A549 (cell line): ENCODE measurements around the gene LAMA2. TPM values are rescaled to one million over a fixed set of nuclear protein-coding genes. Genes with fewer than 3 reads are reported as not detected.

Experiments used
- ATAC-seq, 2 experiments: fragments of 200-7000 bp in 1 of 2; fragments of >200 bp in 1 of 2; cut with Nextera tagmentation in 1 of 2; cut with Tn5 transposase in 1 of 2; 3 replicates each; pipeline versions ENCODE4 v1.8.0 to v1.9.1; 2018 to 2020; ENCODE audit warnings: mild to moderate bottlenecking in 1 of 2, moderate library complexity in 1 of 2
- CTCF ChIA-PET: fragments of 300-600 bp; sonication (Branson Sonifier 250); formaldehyde crosslinking; extraction: SDS; loops from one replicate; lab custom pipeline; 2021; ENCODE audit warnings: antibody characterized with exemption, inconsistent platforms; lab: Yijun Ruan, JAX
- POLR2A ChIA-PET: fragments of 350-600 bp; formaldehyde crosslinking; extraction: SDS; loops from one replicate; lab custom pipeline; 2021; ENCODE audit warnings: antibody characterized with exemption, inconsistent platforms; lab: Yijun Ruan, JAX
- DNase-seq, 2 experiments: peaks; one replicate each; pipeline versions ENCODE4 v3.0.0 to v3.0.0-alpha.2; 2011 to 2016; ENCODE audit warnings: low read depth in 1 of 2, low spot score in 1 of 2
- FAIRE-seq: peaks from 2 replicates; lab custom pipeline; 2011; peaks lifted over from hg19 to GRCh38; lab: Jason Lieb, UNC
- H3K27ac ChIP-seq, 2 experiments: fragments of >200 bp; sonication (Bioruptor Twin); formaldehyde crosslinking; 3 replicates each; pipeline ENCODE4 v1.5.1; 2016 to 2017
- H3K4me1 ChIP-seq: fragments of >200 bp; sonication (Bioruptor Twin); formaldehyde crosslinking; 3 replicates; pipeline ENCODE4 v1.6.1; 2016
- H3K4me2 ChIP-seq: fragments of >200 bp; sonication (Bioruptor Twin); formaldehyde crosslinking; 3 replicates; pipeline ENCODE4 v1.6.1; 2016
- H3K4me3 ChIP-seq: fragments of >200 bp; sonication (Bioruptor Twin); formaldehyde crosslinking; 3 replicates; pipeline ENCODE4 v1.5.1; 2016
- H3K9me3 ChIP-seq: fragments of >200 bp; sonication (Bioruptor Twin); formaldehyde crosslinking; 3 replicates; pipeline ENCODE4 v1.6.1; 2016
- CBX2 ChIP-seq: fragments of 200-600 bp; sonication (generic); IDR thresholded peaks from 2 replicates; pipeline ENCODE4 v1.6.1; 2016; ENCODE audit warnings: low read depth, mild to moderate bottlenecking, borderline replicate concordance
- CBX8 ChIP-seq: fragments of 200-600 bp; sonication (generic); IDR thresholded peaks from 2 replicates; pipeline ENCODE4 v1.6.1; 2016
- CEBPB ChIP-seq, 2 experiments: fragments of >200 bp in 1 of 2; sonication (Bioruptor Twin) in 1 of 2; formaldehyde crosslinking in 1 of 2; IDR thresholded peaks; 2 replicates each; pipeline ENCODE4 v1.6.1; 2012 to 2016
- EHMT2 ChIP-seq: fragments of 200-600 bp; sonication (generic); IDR thresholded peaks from 2 replicates; pipeline ENCODE4 v1.6.1; 2016; ENCODE audit warnings: antibody characterized with exemption, low read depth, mild to moderate bottlenecking, moderate library complexity
- ESRRA ChIP-seq: fragments of 150-350 bp; IDR thresholded peaks from 2 replicates; pipeline ENCODE4 v1.6.1; 2014; ENCODE audit warnings: mild to moderate bottlenecking, low read length, borderline replicate concordance
- FOXS1 ChIP-seq: fragments of 250-450 bp; sonication (Bioruptor Pico); IDR thresholded peaks from 2 replicates; pipeline ENCODE4 v1.5.0; 2020; ENCODE audit warnings: mild to moderate bottlenecking, moderate library complexity
- HDAC2 ChIP-seq: fragments of 200-600 bp; sonication (generic); IDR thresholded peaks from 2 replicates; pipeline ENCODE4 v1.6.1; 2016
- HEYL ChIP-seq: fragments of 250-450 bp; sonication (Bioruptor Pico); IDR thresholded peaks from 2 replicates; pipeline ENCODE4 v1.8.0; 2021; ENCODE audit warnings: mild to moderate bottlenecking, moderate library complexity
- HOXB13 ChIP-seq: fragments of 250-450 bp; sonication (Bioruptor Pico); IDR thresholded peaks from 2 replicates; pipeline ENCODE4 v1.5.0; 2020; ENCODE audit warnings: low read depth, mild to moderate bottlenecking, moderate library complexity
- HOXB5 ChIP-seq: fragments of 250-450 bp; sonication (Bioruptor Pico); IDR thresholded peaks from 2 replicates; pipeline ENCODE4 v1.5.0; 2020; ENCODE audit warnings: mild to moderate bottlenecking, moderate library complexity
- JUNB ChIP-seq: fragments of >200 bp; sonication (Bioruptor Twin); formaldehyde crosslinking; IDR thresholded peaks from 2 replicates; pipeline ENCODE4 v1.6.1; 2016
- MAFK ChIP-seq: fragments of 450-650 bp; IDR thresholded peaks from 2 replicates; pipeline ENCODE4 v1.6.1; 2014; ENCODE audit not compliant: partially characterized antibody
- MAX ChIP-seq: IDR thresholded peaks from 2 replicates; pipeline ENCODE4 v1.6.1; 2012
- MYC ChIP-seq: IDR thresholded peaks from 2 replicates; pipeline ENCODE4 v1.6.1; 2012; ENCODE audit warnings: mild to moderate bottlenecking, inconsistent platforms, low read length, improper control_type of control experiment, borderline replicate concordance
- NPAS2 ChIP-seq: fragments of 250-450 bp; sonication (Bioruptor Pico); IDR thresholded peaks from 2 replicates; pipeline ENCODE4 v1.8.0; 2022; ENCODE audit warnings: mild to moderate bottlenecking, moderate library complexity, borderline replicate concordance
- PHF8 ChIP-seq: fragments of 200-600 bp; sonication (generic); IDR thresholded peaks from 2 replicates; pipeline ENCODE4 v1.6.1; 2016; ENCODE audit warnings: low read depth, mild to moderate bottlenecking, antibody characterized with exemption, moderate library complexity, borderline replicate concordance
- SMC3 ChIP-seq: fragments of >200 bp; sonication (Bioruptor Twin); formaldehyde crosslinking; IDR thresholded peaks from 3 replicates; pipeline ENCODE4 v1.6.1; 2018; ENCODE audit warnings: inconsistent platforms
- TFCP2L1 ChIP-seq: fragments of 250-450 bp; sonication (Bioruptor Pico); IDR thresholded peaks from 2 replicates; pipeline ENCODE4 v1.5.0; 2021; ENCODE audit warnings: mild to moderate bottlenecking
- ZNF302 ChIP-seq: fragments of 250-450 bp; sonication (Bioruptor Pico); IDR thresholded peaks from 2 replicates; pipeline ENCODE4 v1.9.0; 2021; ENCODE audit warnings: inconsistent platforms, mild to moderate bottlenecking, moderate library complexity
- ZSCAN20 ChIP-seq: fragments of 250-450 bp; sonication (Bioruptor Pico); IDR thresholded peaks from 2 replicates; pipeline ENCODE4 v1.8.0; 2022; ENCODE audit warnings: mild to moderate bottlenecking, moderate library complexity
- WGBS: methylation state at CpG from one replicate; pipeline ENCODE4 v1.1.6; 2017; ENCODE audit errors: missing lambda C conversion rate; 5-methylcytosine and 5-hydroxymethylcytosine counted together
- polyA plus RNA-seq, 4 experiments: library from polyadenylated mRNA; depleted of rRNA in 3 of 4; stranded (reverse); fragments of >200 nt; fragmentation: RNase III in 1 of 4; extraction: RNeasy Plus Mini Kit Qiagen cat#74134 plus additional on column Dnase treatment in 1 of 4; gene quantifications; 2 replicates in 3 of 4; 3 replicates in 1 of 4; pipeline ENCODE4 v1.2.3, GENCODE V29; 2011 to 2017
- TF ChIP-seq, protein P1 (sequence below): fragments of 250-450 bp; sonication (Bioruptor Pico); IDR thresholded peaks from 2 replicates; pipeline ENCODE4 v1.5.0; 2021; ENCODE audit warnings: mild to moderate bottlenecking, moderate library complexity, borderline replicate concordance
- TF ChIP-seq, protein P2 (sequence below): fragments of >200 bp; sonication (Bioruptor Twin); formaldehyde crosslinking; IDR thresholded peaks from 3 replicates; pipeline ENCODE4 v1.5.1; 2016
- TF ChIP-seq, protein P3 (sequence below): fragments of 150-350 bp; IDR thresholded peaks from 2 replicates; pipeline ENCODE4 v1.6.1; 2014; ENCODE audit warnings: low read depth, mild to moderate bottlenecking, low read length
- TF ChIP-seq, protein P4 (sequence below): fragments of 450-650 bp; IDR thresholded peaks from 2 replicates; pipeline ENCODE4 v1.6.1; 2014; ENCODE audit warnings: antibody characterized with exemption

LAMA2 gene
- polyA plus RNA-seq, 2 of the 4 experiments (the other 2 are of a cell fraction): 0.21 to 1.3 TPM

GRCh38 chr6:128919412-128920180, 36.7 kb downstream of the LAMA2 start:
- TF ChIP-seq ZSCAN20 (CRISPR knock-in tag) (no peak), TFCP2L1 (CRISPR knock-in tag) (no peak), ESRRA (no peak), MYC (no peak), HOXB5 (no peak), EHMT2 (no peak), CEBPB (IDR thresholded peaks at IDR 0.05) (no peak), HDAC2 (no peak), MAFK (no peak), ZNF302 (no peak), NPAS2 (CRISPR knock-in tag) (no peak), HOXB13 (CRISPR knock-in tag) (no peak), CBX2 (no peak), HEYL (CRISPR knock-in tag) (no peak)
- TF ChIP-seq, protein P1, sequence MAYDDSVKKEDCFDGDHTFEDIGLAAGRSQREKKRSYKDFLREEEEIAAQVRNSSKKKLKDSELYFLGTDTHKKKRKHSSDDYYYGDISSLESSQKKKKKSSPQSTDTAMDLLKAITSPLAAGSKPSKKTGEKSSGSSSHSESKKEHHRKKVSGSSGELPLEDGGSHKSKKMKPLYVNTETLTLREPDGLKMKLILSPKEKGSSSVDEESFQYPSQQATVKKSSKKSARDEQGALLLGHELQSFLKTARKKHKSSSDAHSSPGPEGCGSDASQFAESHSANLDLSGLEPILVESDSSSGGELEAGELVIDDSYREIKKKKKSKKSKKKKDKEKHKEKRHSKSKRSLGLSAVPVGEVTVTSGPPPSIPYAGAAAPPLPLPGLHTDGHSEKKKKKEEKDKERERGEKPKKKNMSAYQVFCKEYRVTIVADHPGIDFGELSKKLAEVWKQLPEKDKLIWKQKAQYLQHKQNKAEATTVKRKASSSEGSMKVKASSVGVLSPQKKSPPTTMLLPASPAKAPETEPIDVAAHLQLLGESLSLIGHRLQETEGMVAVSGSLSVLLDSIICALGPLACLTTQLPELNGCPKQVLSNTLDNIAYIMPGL (CRISPR knock-in tag): no peak
- TF ChIP-seq, protein P2, sequence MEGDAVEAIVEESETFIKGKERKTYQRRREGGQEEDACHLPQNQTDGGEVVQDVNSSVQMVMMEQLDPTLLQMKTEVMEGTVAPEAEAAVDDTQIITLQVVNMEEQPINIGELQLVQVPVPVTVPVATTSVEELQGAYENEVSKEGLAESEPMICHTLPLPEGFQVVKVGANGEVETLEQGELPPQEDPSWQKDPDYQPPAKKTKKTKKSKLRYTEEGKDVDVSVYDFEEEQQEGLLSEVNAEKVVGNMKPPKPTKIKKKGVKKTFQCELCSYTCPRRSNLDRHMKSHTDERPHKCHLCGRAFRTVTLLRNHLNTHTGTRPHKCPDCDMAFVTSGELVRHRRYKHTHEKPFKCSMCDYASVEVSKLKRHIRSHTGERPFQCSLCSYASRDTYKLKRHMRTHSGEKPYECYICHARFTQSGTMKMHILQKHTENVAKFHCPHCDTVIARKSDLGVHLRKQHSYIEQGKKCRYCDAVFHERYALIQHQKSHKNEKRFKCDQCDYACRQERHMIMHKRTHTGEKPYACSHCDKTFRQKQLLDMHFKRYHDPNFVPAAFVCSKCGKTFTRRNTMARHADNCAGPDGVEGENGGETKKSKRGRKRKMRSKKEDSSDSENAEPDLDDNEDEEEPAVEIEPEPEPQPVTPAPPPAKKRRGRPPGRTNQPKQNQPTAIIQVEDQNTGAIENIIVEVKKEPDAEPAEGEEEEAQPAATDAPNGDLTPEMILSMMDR: no peak
- TF ChIP-seq, all 56 proteins: peak for 0
- Histone ChIP-seq H3K4me3 (no peak overlapping the region), H3K9me3 (no peaks in the 10 kb centered on the region), H3K4me1 (no peaks in the 10 kb centered on the region), H3K4me2 (no peak overlapping the region), H3K27ac (no peak overlapping the region)
- ATAC-seq (no peak), FAIRE-seq (no peak), DNase-seq (no peak)
- POLR2A ChIA-PET: no interaction called here
- CTCF ChIA-PET: interaction anchor here (0.6 kb wide), 1 partner anchor 851 kb away, joined by 4 read pairs; no protein-coding TSS in a partner anchor
- WGBS: 10% methylated on average over 2 of the region's 2 CpGs

DNA sequence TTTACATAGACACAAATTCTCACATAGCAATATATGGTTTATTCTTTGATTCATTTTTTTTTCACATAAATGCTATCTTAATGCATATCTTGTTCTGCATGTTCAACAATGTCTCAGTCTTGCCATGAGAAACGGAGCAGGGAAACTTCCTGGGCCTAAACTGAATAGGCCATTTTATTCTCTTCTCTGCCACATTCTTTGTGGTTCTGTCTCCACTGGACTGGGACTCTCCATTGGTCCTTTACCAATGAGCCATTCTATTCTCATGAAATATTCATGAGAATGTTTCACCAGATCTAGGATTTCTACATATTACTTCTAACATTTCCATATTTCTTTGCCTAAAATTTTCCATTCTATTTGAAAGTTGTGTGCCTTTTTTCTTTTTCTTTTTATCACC, 42.8 kb downstream of the LAMA2 start:
- WGBS: 5% methylated on average over 1 of the region's 1 CpG
- H3K4me2 ChIP-seq: no peak overlapping the region
- no peak for ATAC-seq
- DNase-seq: no peak
- TF ChIP-seq, protein P3, sequence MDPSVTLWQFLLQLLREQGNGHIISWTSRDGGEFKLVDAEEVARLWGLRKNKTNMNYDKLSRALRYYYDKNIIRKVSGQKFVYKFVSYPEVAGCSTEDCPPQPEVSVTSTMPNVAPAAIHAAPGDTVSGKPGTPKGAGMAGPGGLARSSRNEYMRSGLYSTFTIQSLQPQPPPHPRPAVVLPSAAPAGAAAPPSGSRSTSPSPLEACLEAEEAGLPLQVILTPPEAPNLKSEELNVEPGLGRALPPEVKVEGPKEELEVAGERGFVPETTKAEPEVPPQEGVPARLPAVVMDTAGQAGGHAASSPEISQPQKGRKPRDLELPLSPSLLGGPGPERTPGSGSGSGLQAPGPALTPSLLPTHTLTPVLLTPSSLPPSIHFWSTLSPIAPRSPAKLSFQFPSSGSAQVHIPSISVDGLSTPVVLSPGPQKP: no peak
- TF ChIP-seq HOXB13 (CRISPR knock-in tag) (no peak), CEBPB (IDR thresholded peaks at IDR 0.05) (no peak), EHMT2 (no peak), SMC3 (no peak), TFCP2L1 (CRISPR knock-in tag) (no peak), CBX8 (no peak), FOXS1 (CRISPR knock-in tag) (no peak), HOXB5 (no peak), MAX (no peak), HDAC2 (no peak), PHF8 (no peak), JUNB (no peak)
- TF ChIP-seq, protein P2: no peak
- TF ChIP-seq, protein P4, sequence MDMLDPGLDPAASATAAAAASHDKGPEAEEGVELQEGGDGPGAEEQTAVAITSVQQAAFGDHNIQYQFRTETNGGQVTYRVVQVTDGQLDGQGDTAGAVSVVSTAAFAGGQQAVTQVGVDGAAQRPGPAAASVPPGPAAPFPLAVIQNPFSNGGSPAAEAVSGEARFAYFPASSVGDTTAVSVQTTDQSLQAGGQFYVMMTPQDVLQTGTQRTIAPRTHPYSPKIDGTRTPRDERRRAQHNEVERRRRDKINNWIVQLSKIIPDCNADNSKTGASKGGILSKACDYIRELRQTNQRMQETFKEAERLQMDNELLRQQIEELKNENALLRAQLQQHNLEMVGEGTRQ: no peak
- H3K4me1 ChIP-seq: no peaks in the 10 kb centered on the region
- no peak overlapping the region for H3K4me3 ChIP-seq
- ChIA-PET POLR2A (no interaction called here), CTCF (no interaction called here)
- no peaks in the 10 kb centered on the region for H3K9me3 ChIP-seq
- no peak for FAIRE-seq
- H3K27ac ChIP-seq: no peak overlapping the region
